ENCODE measurements around the gene CCDC150.
"Not testable (repeated sequence)": the region's sequence is repeated elsewhere in the genome, so short reads cannot be mapped to it uniquely, and the experiment has no call there.

Gene CCDC150

GRCh38 chr2:196638765-196639164 is 750 bp upstream of the CCDC150 start:
- DNase-seq (ENCODE audit: low spot score) = no peak

- no peak for DNase-seq (ENCODE audit: low spot score)
These were observed 575 bp downstream of the CCDC150 start for GRCh38 chr2:196640031-196640548.

- no peak for DNase-seq (ENCODE audit: low spot score)
These were observed 9.7 kb downstream of the CCDC150 start for GRCh38 chr2:196649202-196649601.

- no peak for DNase-seq (ENCODE audit: low spot score)
These were observed 12.0 kb downstream of the CCDC150 start for GRCh38 chr2:196651387-196652094.

GRCh38 chr2:196652869-196653268 is 13.4 kb downstream of the CCDC150 start:
- DNase-seq (ENCODE audit: low spot score) = no peak

GRCh38 chr2:196653843-196654242 is 14.3 kb downstream of the CCDC150 start:
- no peak for DNase-seq (ENCODE audit: low spot score)

GRCh38 chr2:196655761-196656160 is 16.2 kb downstream of the CCDC150 start:
- DNase-seq (ENCODE audit: low spot score) = no peak

- DNase-seq (ENCODE audit: low spot score) = no peak
These were observed 17.8 kb downstream of the CCDC150 start for GRCh38 chr2:196657333-196657732.

GRCh38 chr2:196659844-196660243 is 20.3 kb downstream of the CCDC150 start:
- DNase-seq (ENCODE audit: low spot score) = no peak

GRCh38 chr2:196660244-196660643 is 20.7 kb downstream of the CCDC150 start:
- no peak for DNase-seq (ENCODE audit: low spot score)

- DNase-seq (ENCODE audit: low spot score) = no peak
These were observed 30.8 kb downstream of the CCDC150 start for GRCh38 chr2:196670342-196670741.

- DNase-seq (ENCODE audit: low spot score) = no peak
These were observed 36.4 kb downstream of the CCDC150 start for GRCh38 chr2:196675963-196676362.

GRCh38 chr2:196677404-196677803 is 37.9 kb downstream of the CCDC150 start:
- DNase-seq (ENCODE audit: low spot score) = no peak

- no peak for DNase-seq (ENCODE audit: low spot score)
These were observed 39.9 kb downstream of the CCDC150 start for GRCh38 chr2:196679368-196679767.

- DNase-seq (ENCODE audit: low spot score) = no peak
These were observed 42.0 kb downstream of the CCDC150 start for GRCh38 chr2:196681510-196681909.

GRCh38 chr2:196685792-196686191 is 46.3 kb downstream of the CCDC150 start:
- no peak for DNase-seq (ENCODE audit: low spot score)

GRCh38 chr2:196686737-196687136 is 47.2 kb downstream of the CCDC150 start:
- DNase-seq (ENCODE audit: low spot score) = not testable (repeated sequence)

GRCh38 chr2:196696423-196697079 is 57.0 kb downstream of the CCDC150 start:
- DNase-seq (ENCODE audit: low spot score) = no peak

GRCh38 chr2:196697825-196698224 is 58.3 kb downstream of the CCDC150 start:
- DNase-seq (ENCODE audit: low spot score) = no peak

- DNase-seq (ENCODE audit: low spot score) = no peak
These were observed 63.1 kb downstream of the CCDC150 start for GRCh38 chr2:196702641-196703040.

GRCh38 chr2:196703695-196704094 is 64.2 kb downstream of the CCDC150 start:
- DNase-seq (ENCODE audit: low spot score) = no peak

GRCh38 chr2:196710056-196710455 is 70.5 kb downstream of the CCDC150 start:
- DNase-seq (ENCODE audit: low spot score) = not testable (repeated sequence)

GRCh38 chr2:196711625-196712024 is 72.1 kb downstream of the CCDC150 start:
- DNase-seq (ENCODE audit: low spot score) = no peak

GRCh38 chr2:196712867-196713266 is 73.4 kb downstream of the CCDC150 start:
- no peak for DNase-seq (ENCODE audit: low spot score)

Measured in D341Med (cell line).